HFFc6 (cell line): Measurements from ENCODE around the gene POMGNT2. TPM values are rescaled to one million over a fixed set of nuclear protein-coding genes. Genes with fewer than 3 reads are reported as not detected.

Source experiments
- DNase-seq: peaks from one replicate; pipeline ENCODE4 v3.0.0-alpha.2; 2018
- H3K27ac Mint-ChIP-seq: 2 replicates; pipeline ENCODE4 v1.8.0; 2020; ENCODE audit warnings: mild to moderate bottlenecking, mixed read lengths
- H3K27me3 Mint-ChIP-seq: 2 replicates; pipeline ENCODE4 v1.8.0; 2021; ENCODE audit warnings: mild to moderate bottlenecking, moderate library complexity, mixed read lengths; ENCODE audit not compliant: insufficient read depth
- H3K36me3 Mint-ChIP-seq: 2 replicates; pipeline ENCODE4 v1.8.0; 2021; ENCODE audit warnings: low read depth, mixed read lengths
- H3K4me1 Mint-ChIP-seq: 2 replicates; pipeline ENCODE4 v1.8.0; 2020; ENCODE audit warnings: low read depth, mixed read lengths
- H3K4me3 Mint-ChIP-seq: 2 replicates; pipeline ENCODE4 v1.8.0; 2020; ENCODE audit warnings: mild to moderate bottlenecking, moderate library complexity, mixed read lengths
- H3K9me3 Mint-ChIP-seq: 2 replicates; pipeline ENCODE4 v1.8.0; 2020; ENCODE audit warnings: mild to moderate bottlenecking, mixed read lengths
- CTCF ChIP-seq: fragments of 200-600 bp; sonication (generic); IDR thresholded peaks from 2 replicates; pipeline ENCODE4 v1.5.0; 2021; ENCODE audit warnings: antibody characterized with exemption, mild to moderate bottlenecking
- total RNA-seq, 6 experiments: library from RNA; stranded (reverse); fragmentation: NEBNext Ultra II Directional; extraction: Animal tissue kit (Norgen Biotek cat#: 25700); gene quantifications; 2 replicates in 1 of 6; 3 replicates in 5 of 6; pipeline ENCODE4 v1.2.3, GENCODE V29; 2021

The POMGNT2 gene
- total RNA-seq, 6 experiments from 2014 or later, result 6.7 to 10.4 (median 8.2) TPM

- TF ChIP-seq CTCF, result no peak
- Mint-ChIP-seq H3K27me3 (peaks cover 33% of the 10 kb centered on the region), H3K27ac (no peak overlapping the region), H3K4me1 (no peaks in the 10 kb centered on the region), H3K36me3 (no peaks in the 10 kb centered on the region), H3K9me3 (no peaks in the 10 kb centered on the region), H3K4me3 (no peak overlapping the region)
- no peak for DNase-seq
These were observed 72.9 kb downstream of the POMGNT2 start for GRCh38 chr3:43032646-43033628.

GRCh38 chr3:43031889-43032545, 73.9 kb downstream of the POMGNT2 start:
- H3K9me3 Mint-ChIP-seq, result no peaks in the 10 kb centered on the region
- no peaks in the 10 kb centered on the region for H3K4me1 Mint-ChIP-seq
- H3K36me3 Mint-ChIP-seq, result no peaks in the 10 kb centered on the region
- no peak for DNase-seq
- no peak overlapping the region for H3K27ac Mint-ChIP-seq
- no peak for TF ChIP-seq CTCF
- peaks cover 33% of the 10 kb centered on the region for H3K27me3 Mint-ChIP-seq
- H3K4me3 Mint-ChIP-seq, result no peak overlapping the region

- Mint-ChIP-seq H3K36me3 (no peaks in the 10 kb centered on the region), H3K27ac (no peak overlapping the region)
- DNase-seq, result no peak
These were observed 74.4 kb downstream of the POMGNT2 start for GRCh38 chr3:43031485-43031884.

GRCh38 chr3:43030162-43030935, 75.5 kb downstream of the POMGNT2 start:
- H3K4me1 Mint-ChIP-seq, result no peaks in the 10 kb centered on the region
- H3K27me3 Mint-ChIP-seq, result peaks cover 19% of the 10 kb centered on the region
- no peak for DNase-seq
- H3K27ac Mint-ChIP-seq, result no peak overlapping the region
- no peaks in the 10 kb centered on the region for H3K36me3 Mint-ChIP-seq
- H3K9me3 Mint-ChIP-seq, result no peaks in the 10 kb centered on the region
- no peak for TF ChIP-seq CTCF
- H3K4me3 Mint-ChIP-seq, result no peak overlapping the region

More at GRCh38 chr3:43031485-43031884, 74.4 kb downstream of the POMGNT2 start:
- Mint-ChIP-seq H3K4me3 (no peak overlapping the region), H3K4me1 (no peaks in the 10 kb centered on the region), H3K9me3 (no peaks in the 10 kb centered on the region), H3K27me3 (peaks cover 28% of the 10 kb centered on the region)
- TF ChIP-seq CTCF, result no peak

Other genes with a start within 250 kb of the POMGNT2 start
- not detected for gene CYP8B1, start 230.2 kb downstream of the POMGNT2 start, total RNA-seq
- 1 to 10 TPM in 2 of 6 experiments, under 1 TPM in 3, not detected in 1; 0.21 to 1.4 (median 0.51) TPM for gene ZNF662, start 199.9 kb downstream of the POMGNT2 start, total RNA-seq
- not detected for gene GASK1A, start 126.8 kb downstream of the POMGNT2 start, total RNA-seq
- 10 to 100 TPM; 10.0 to 13.8 (median 11.6) TPM for gene SNRK, start 180.5 kb upstream of the POMGNT2 start, total RNA-seq